ENCODE data around the gene ATP2A2. TPM values are rescaled to one million over a fixed set of nuclear protein-coding genes. Genes with fewer than 3 reads are reported as not detected.

Gene ATP2A2
- total and polyA plus RNA-seq, 2 experiments from 2014 or later = 47.2 to 225 TPM

- Histone ChIP-seq H3K9me2 (ENCODE audit: insufficient read depth) (no peaks in the 10 kb centered on the region), H4K20me1 (replicated peaks; ENCODE audit: insufficient read depth) (peaks cover 3% of the 10 kb centered on the region), H3K4me1 (ENCODE audit: insufficient read depth) (peaks cover 15% of the 10 kb centered on the region), H3K4me2 (no peak overlapping the region), H3K36me3 (ENCODE audit: insufficient read depth) (peaks cover 3% of the 10 kb centered on the region; the same call in 1 of the 2 replicates), H3K27me3 (ENCODE audit: insufficient read depth) (peaks cover 12% of the 10 kb centered on the region), H3F3A (replicated peaks; ENCODE audit: low read depth) (no peaks in the 10 kb centered on the region), H3K27ac (ENCODE audit: low read depth) (no peak overlapping the region), H2AFZ (no peak overlapping the region), H3K4me3 (no peak overlapping the region), H3K79me2 (replicated peaks; ENCODE audit: insufficient read depth) (peaks cover 10% of the 10 kb centered on the region)
- H3K4me3 Mint-ChIP-seq = no peak overlapping the region
- H3K27ac Mint-ChIP-seq = no peak overlapping the region
- H3K4me1 Mint-ChIP-seq = peaks cover 21% of the 10 kb centered on the region
- peaks cover 8% of the 10 kb centered on the region for H3K36me3 Mint-ChIP-seq (ENCODE audit: low read depth)
- TF ChIP-seq REST (IDR thresholded peaks at IDR 0.05; ENCODE audit: unreplicated experiment) (no peak), ETS1 (IDR thresholded peaks at IDR 0.05) (no peak), CREB1 (CRISPR knock-in tag; IDR thresholded peaks at IDR 0.05; ENCODE audit: low read depth) (no peak), CTCF (conservative IDR thresholded peaks at IDR 0.05; ENCODE audit: low read depth in 2 of 2) (no peak), ZNF114 (CRISPR knock-in tag; IDR thresholded peaks at IDR 0.05) (no peak), JUNB (IDR thresholded peaks at IDR 0.05; ENCODE audit: unreplicated experiment) (no peak), NANOG (IDR thresholded peaks at IDR 0.05; ENCODE audit: borderline replicate concordance) (no peak), EZH2 (IDR thresholded peaks at IDR 0.05; ENCODE audit: low read depth, unreplicated experiment) (no peak), POLR2AphosphoS5 (IDR thresholded peaks at IDR 0.05; ENCODE audit: low read depth) (no peak), EZH2phosphoT487 (IDR thresholded peaks at IDR 0.05; ENCODE audit: unreplicated experiment) (no peak), ZNF331 (CRISPR knock-in tag; IDR thresholded peaks at IDR 0.05; ENCODE audit: low read depth) (no peak), STAT1 (IDR thresholded peaks at IDR 0.05; ENCODE audit: unreplicated experiment) (no peak)
- TF ChIP-seq, protein P1, sequence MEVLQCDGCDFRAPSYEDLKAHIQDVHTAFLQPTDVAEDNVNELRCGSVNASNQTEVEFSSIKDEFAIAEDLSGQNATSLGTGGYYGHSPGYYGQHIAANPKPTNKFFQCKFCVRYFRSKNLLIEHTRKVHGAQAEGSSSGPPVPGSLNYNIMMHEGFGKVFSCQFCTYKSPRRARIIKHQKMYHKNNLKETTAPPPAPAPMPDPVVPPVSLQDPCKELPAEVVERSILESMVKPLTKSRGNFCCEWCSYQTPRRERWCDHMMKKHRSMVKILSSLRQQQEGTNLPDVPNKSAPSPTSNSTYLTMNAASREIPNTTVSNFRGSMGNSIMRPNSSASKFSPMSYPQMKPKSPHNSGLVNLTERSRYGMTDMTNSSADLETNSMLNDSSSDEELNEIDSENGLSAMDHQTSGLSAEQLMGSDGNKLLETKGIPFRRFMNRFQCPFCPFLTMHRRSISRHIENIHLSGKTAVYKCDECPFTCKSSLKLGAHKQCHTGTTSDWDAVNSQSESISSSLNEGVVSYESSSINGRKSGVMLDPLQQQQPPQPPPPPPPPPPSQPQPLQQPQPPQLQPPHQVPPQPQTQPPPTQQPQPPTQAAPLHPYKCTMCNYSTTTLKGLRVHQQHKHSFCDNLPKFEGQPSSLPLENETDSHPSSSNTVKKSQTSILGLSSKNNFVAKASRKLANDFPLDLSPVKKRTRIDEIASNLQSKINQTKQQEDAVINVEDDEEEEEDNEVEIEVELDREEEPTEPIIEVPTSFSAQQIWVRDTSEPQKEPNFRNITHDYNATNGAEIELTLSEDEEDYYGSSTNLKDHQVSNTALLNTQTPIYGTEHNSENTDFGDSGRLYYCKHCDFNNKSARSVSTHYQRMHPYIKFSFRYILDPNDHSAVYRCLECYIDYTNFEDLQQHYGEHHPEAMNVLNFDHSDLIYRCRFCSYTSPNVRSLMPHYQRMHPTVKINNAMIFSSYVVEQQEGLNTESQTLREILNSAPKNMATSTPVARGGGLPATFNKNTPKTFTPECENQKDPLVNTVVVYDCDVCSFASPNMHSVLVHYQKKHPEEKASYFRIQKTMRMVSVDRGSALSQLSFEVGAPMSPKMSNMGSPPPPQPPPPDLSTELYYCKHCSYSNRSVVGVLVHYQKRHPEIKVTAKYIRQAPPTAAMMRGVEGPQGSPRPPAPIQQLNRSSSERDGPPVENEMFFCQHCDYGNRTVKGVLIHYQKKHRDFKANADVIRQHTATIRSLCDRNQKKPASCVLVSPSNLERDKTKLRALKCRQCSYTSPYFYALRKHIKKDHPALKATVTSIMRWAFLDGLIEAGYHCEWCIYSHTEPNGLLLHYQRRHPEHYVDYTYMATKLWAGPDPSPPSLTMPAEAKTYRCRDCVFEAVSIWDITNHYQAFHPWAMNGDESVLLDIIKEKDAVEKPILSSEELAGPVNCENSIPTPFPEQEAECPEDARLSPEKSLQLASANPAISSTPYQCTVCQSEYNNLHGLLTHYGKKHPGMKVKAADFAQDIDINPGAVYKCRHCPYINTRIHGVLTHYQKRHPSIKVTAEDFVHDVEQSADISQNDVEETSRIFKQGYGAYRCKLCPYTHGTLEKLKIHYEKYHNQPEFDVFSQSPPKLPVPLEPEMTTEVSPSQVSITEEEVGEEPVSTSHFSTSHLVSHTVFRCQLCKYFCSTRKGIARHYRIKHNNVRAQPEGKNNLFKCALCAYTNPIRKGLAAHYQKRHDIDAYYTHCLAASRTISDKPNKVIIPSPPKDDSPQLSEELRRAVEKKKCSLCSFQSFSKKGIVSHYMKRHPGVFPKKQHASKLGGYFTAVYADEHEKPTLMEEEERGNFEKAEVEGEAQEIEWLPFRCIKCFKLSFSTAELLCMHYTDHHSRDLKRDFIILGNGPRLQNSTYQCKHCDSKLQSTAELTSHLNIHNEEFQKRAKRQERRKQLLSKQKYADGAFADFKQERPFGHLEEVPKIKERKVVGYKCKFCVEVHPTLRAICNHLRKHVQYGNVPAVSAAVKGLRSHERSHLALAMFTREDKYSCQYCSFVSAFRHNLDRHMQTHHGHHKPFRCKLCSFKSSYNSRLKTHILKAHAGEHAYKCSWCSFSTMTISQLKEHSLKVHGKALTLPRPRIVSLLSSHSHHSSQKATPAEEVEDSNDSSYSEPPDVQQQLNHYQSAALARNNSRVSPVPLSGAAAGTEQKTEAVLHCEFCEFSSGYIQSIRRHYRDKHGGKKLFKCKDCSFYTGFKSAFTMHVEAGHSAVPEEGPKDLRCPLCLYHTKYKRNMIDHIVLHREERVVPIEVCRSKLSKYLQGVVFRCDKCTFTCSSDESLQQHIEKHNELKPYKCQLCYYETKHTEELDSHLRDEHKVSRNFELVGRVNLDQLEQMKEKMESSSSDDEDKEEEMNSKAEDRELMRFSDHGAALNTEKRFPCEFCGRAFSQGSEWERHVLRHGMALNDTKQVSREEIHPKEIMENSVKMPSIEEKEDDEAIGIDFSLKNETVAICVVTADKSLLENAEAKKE (CRISPR knock-in tag; IDR thresholded peaks at IDR 0.05) = no peak
- H3K27me3 Mint-ChIP-seq (ENCODE audit: insufficient read depth, low read depth, poor library complexity) = peaks cover 15% of the 10 kb centered on the region
- DNase-seq (ENCODE audit: low spot score) (no peak), ATAC-seq (no peak)
- no peaks in the 10 kb centered on the region for H3K9me3 Mint-ChIP-seq
Observed at GRCh38 chr12:110277530-110278254, 3.4 kb upstream of the ATP2A2 start.
